Right lobe of liver (tissue), 6 donors: ENCODE measurements around the gene GID8. TPM values are rescaled to one million over a fixed set of nuclear protein-coding genes. Genes with fewer than 3 reads are reported as not detected.
"Not testable (repeated sequence)": the region's sequence is repeated elsewhere in the genome, so short reads cannot be mapped to it uniquely, and the experiment has no call there.

Experiments used
- ATAC-seq, 4 donors: fragments of 200-7000 bp; cut with Tn5 transposase; one replicate each; pipeline ENCODE4 v1.9.1; 2020; ENCODE audit warnings: mild to moderate bottlenecking in 4 of 4, moderate library complexity in 4 of 4
- DNase-seq, 3 donors: peaks; one replicate each; pipeline ENCODE4 v3.0.0-alpha.2; 2020
- H3K27ac ChIP-seq, 3 donors: fragments of 200-600 bp; one replicate each; pipeline ENCODE4 v1.8.0; 2022
- H3K27me3 ChIP-seq, 2 donors: fragments of 200-600 bp; one replicate each; pipeline ENCODE4 v1.8.0; 2022
- H3K36me3 ChIP-seq, 4 donors: fragments of 200-600 bp; sonication (generic) in 1 of 4; one replicate each; pipeline versions ENCODE4 v1.5.1 to v1.8.0; 2017 to 2022; ENCODE audit warnings: control low read depth in 1 of 4
- H3K4me1 ChIP-seq, 4 donors: fragments of 200-600 bp; sonication (generic) in 1 of 4; one replicate each; pipeline versions ENCODE4 v1.5.1 to v1.8.0; 2017 to 2022; ENCODE audit warnings: control low read depth in 1 of 4
- H3K4me3 ChIP-seq, 3 donors: fragments of 200-600 bp; one replicate each; pipeline ENCODE4 v1.8.0; 2022
- H3K9me3 ChIP-seq, 4 donors: fragments of 200-600 bp; sonication (generic) in 1 of 4; one replicate each; pipeline versions ENCODE4 v1.5.1 to v1.8.0; 2017 to 2022; ENCODE audit warnings: control low read depth in 1 of 4
- POLR2A ChIP-seq: fragments of 450-650 bp; IDR thresholded peaks from one replicate; pipeline ENCODE4 v1.6.1; 2017; ENCODE audit warnings: antibody characterized with exemption, mild to moderate bottlenecking
- WGBS: methylation state at CpG from one replicate; pipeline ENCODE4 v1.1.6; 2018; ENCODE audit warnings: low coverage, low lambda C conversion rate; ENCODE audit not compliant: insufficient coverage; ENCODE audit errors: missing lambda C conversion rate; 5-methylcytosine and 5-hydroxymethylcytosine counted together
- intact Hi-C, 2 donors: fragments of 100-400 bp; cut with DNase I; formaldehyde crosslinking; loops; one replicate each; pipeline versions ENCODE4 v1.11.2 to v1.14.1; 2022
- total RNA-seq, 6 experiments: library from RNA; depleted of rRNA in 2 of 6; stranded (reverse); fragments of >200 nt in 2 of 6; fragmentation: NEBNext Ultra II Directional in 3 of 6; extraction: Animal tissue kit (Norgen Biotek cat#: 25700) in 3 of 6; gene quantifications; one replicate each; pipeline versions ENCODE4 v1.1.0 to v1.2.4, GENCODE V29; 2016 to 2023
- TF ChIP-seq, protein P1 (sequence below), 4 donors: fragments of 200-600 bp in 3 of 4; fragments of 450-650 bp in 1 of 4; IDR thresholded peaks; one replicate each; pipeline versions ENCODE4 v1.5.1 to v1.8.0; 2016 to 2022; ENCODE audit warnings: antibody characterized with exemption in 4 of 4, mild to moderate bottlenecking in 2 of 4
- donor health status: DM: no; HTN: yes; CAD: no.
- donor health status: DM: no; HTN: no; CAD: no.
- donor health status: DM: no; HTN: no; CAD: no.
- donor health status: DM: no; HTN: yes; CAD: no.
- donor health status: DM: no; HTN: yes; CAD: no.

Gene GID8
- total RNA-seq, 6 experiments from 2014 or later: 12.6 to 18.9 (median 15.1) TPM

DNA sequence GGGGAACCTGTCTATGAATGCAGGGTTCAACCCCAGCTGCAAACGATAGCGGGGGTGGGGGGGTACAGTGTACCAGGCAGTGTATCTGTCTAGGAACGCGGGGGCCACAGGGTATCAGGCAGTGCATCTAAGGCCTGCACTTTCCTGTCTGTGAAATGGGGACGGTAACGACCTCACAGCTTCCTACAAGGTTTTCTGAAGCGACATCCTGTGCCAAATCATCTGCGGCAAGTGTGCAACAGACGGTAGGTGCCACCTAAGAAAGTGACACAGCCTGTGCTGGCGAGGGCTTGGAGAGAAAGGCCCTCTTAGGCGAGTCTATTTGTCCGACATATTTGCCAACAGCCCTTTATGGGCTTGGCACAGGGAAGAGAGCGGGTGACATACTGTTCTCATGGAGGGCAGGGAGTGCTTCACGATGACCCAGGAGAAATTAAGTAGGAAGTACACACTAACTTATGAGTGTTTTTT is 15.5 kb upstream of the GID8 start:
- peak overlapping the region; percentile 97 to 98 (median 98) for H3K27ac ChIP-seq
- ATAC-seq: no peak
- no peaks in the 10 kb centered on the region for H3K9me3 ChIP-seq
- H3K36me3 ChIP-seq: no peaks in the 10 kb centered on the region
- intact Hi-C loops: no loop called here
- peak overlapping the region in 1 of 3 donors; percentile 86 for H3K4me3 ChIP-seq
- peaks cover 0 to 74% (median 33%) of the 10 kb centered on the region in 4 donors for H3K4me1 ChIP-seq
- no peaks in the 10 kb centered on the region for H3K27me3 ChIP-seq
- DNase-seq: no peak
- WGBS: 36% methylated on average over 14 of the region's 14 CpGs
- no peak for TF ChIP-seq POLR2A
- TF ChIP-seq, protein P1, sequence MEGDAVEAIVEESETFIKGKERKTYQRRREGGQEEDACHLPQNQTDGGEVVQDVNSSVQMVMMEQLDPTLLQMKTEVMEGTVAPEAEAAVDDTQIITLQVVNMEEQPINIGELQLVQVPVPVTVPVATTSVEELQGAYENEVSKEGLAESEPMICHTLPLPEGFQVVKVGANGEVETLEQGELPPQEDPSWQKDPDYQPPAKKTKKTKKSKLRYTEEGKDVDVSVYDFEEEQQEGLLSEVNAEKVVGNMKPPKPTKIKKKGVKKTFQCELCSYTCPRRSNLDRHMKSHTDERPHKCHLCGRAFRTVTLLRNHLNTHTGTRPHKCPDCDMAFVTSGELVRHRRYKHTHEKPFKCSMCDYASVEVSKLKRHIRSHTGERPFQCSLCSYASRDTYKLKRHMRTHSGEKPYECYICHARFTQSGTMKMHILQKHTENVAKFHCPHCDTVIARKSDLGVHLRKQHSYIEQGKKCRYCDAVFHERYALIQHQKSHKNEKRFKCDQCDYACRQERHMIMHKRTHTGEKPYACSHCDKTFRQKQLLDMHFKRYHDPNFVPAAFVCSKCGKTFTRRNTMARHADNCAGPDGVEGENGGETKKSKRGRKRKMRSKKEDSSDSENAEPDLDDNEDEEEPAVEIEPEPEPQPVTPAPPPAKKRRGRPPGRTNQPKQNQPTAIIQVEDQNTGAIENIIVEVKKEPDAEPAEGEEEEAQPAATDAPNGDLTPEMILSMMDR (IDR thresholded peaks at IDR 0.05): no peak

DNA sequence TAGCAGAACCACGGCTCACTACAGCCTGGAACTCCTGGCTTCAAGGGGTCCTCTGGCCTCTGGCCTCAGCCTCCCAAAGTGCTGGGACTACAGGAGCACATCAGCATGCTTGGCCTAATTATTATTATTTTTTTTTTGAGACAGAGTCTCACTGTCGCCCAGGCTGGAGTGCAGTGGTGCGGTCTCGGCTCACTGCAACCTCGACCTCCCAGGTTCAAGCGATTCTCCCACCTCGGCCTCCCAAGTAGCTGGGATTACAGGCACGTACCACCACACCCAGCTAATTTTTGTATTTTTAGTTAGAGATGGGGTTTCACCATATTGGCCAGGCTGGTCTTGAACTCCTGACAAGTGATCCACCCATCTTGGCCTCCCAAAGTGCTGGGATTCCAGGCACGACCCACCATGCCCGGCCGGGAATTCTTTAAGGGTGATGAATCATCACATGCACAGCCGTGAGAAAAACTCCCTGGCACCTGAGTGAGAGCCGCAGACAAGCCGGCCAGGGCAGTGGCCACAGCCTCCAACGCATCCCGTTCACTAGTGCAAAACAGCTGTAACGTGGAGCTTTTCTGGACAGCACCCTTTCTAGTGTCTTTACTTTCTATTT is 14.8 kb upstream of the GID8 start:
- H3K36me3 ChIP-seq, intact Hi-C loops, H3K9me3 ChIP-seq, H3K27me3 ChIP-seq: not testable (repeated sequence)
- TF ChIP-seq POLR2A: peak; percentile 32
- peak overlapping the region in 2 of 3 donors; percentile 86 to 93 for H3K4me3 ChIP-seq
- H3K27ac ChIP-seq: peak overlapping the region; percentile 97 to 98 (median 98)
- ATAC-seq: peak in 3 of 4 donors; percentile 3 to 48 (median 20)
- DNase-seq: peak in 1 of 3 donors; percentile 65
- WGBS: 35% methylated on average over 12 of the region's 17 CpGs
- peaks cover 0 to 74% (median 33%) of the 10 kb centered on the region in 4 donors for H3K4me1 ChIP-seq

DNA sequence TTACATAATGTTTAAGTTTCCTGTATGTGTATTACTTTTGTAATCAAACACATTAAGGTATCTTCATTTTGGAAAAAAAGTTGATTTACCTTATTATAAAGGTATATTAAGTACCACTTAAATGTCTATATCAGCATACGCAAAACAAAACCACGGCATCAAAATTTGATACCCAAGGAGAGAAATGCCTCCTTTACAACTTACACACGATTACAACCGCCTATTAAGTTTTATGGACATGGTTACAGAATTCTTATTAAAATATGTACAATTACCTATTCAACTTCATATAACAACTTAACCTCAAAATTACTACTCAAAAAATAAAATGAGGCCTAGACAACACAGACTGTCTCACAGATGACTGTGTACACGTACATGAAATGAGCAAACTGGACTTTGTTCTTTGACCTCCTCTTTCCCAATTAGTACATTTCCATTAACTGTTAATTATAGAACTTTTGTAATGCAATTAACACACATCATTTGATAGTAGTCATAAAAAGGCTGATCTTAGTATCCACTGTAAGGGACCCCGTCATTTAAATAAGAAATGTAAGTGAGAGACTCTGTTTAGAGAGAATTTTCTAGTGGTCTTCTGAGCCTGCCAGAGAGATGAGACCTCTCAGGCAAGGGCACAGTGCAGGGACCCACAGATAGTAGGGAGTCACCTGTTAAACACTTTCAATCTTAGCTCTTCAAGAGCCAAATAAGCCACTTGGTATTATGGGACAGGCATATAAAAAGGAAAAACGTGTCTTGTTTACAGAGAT is 14.1 kb upstream of the GID8 start:
- DNase-seq (no peak), ATAC-seq (peak; percentile 25 to 44 (median 33))
- TF ChIP-seq, protein P1 (IDR thresholded peaks at IDR 0.05): no peak
- TF ChIP-seq POLR2A: no peak
- Histone ChIP-seq H3K27me3 (no peaks in the 10 kb centered on the region), H3K36me3 (no peaks in the 10 kb centered on the region), H3K9me3 (no peaks in the 10 kb centered on the region), H3K4me1 (peaks cover 0 to 73% (median 33%) of the 10 kb centered on the region in 4 donors), H3K4me3 (peak overlapping the region in 2 of 3 donors; percentile 86 to 93), H3K27ac (peak overlapping the region; percentile 97 to 98 (median 98))
- intact Hi-C loops: no loop called here
- WGBS: 10% methylated on average over 7 of the region's 7 CpGs

DNA sequence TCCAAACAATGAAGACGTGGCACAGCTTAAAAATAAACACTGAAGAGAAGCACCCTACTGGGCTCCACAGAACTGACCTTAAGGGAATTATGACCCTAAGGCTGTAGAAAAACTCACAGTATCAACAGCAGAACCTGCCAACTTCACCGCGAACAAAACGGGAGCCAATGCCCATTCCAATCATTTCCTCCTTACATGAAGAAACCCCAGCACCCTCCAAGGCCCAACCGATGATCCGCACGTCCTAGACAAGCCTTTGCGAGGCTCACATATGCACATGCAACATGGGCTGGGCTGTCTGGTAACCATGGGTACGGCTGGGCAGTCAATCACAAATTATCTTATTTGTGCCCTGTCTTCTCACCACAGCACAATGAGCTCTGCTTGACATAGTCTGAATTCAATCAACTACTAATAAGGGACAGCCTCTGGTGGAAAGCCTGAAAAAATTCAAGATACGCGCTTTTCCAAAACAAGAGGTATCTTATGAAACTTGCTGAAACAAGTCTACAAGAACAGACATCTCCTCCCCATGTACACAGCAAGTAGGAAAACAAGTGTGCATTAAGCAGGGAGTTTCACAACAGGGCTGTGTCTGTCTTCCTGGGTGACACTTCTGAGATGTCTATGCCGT is 13.4 kb upstream of the GID8 start:
- ATAC-seq (peak; percentile 13 to 43 (median 26)), DNase-seq (peak in 2 of 3 donors; percentile 42 to 62)
- intact Hi-C loops: no loop called here
- TF ChIP-seq, protein P1 (IDR thresholded peaks at IDR 0.05): no peak
- TF ChIP-seq POLR2A: no peak
- Histone ChIP-seq H3K27ac (peak overlapping the region; percentile 97 to 98 (median 98)), H3K36me3 (no peaks in the 10 kb centered on the region), H3K9me3 (no peaks in the 10 kb centered on the region), H3K4me1 (peaks cover 0 to 74% (median 32%) of the 10 kb centered on the region in 4 donors), H3K4me3 (peak overlapping the region; percentile 79 to 93 (median 86)), H3K27me3 (no peaks in the 10 kb centered on the region)
- 2% methylated on average over 10 of the region's 12 CpGs for WGBS
